GM12875 (cell line): Measurements from ENCODE around the gene SLIT3.

ENCODE experiments used
- H3K4me3 ChIP-seq: one replicate; pipeline ENCODE4 v1.5.1; 2011; ENCODE audit warnings: low read depth, low read length, control low read depth
- CTCF ChIP-seq: IDR thresholded peaks from 2 replicates; pipeline ENCODE4 v1.5.1; 2011; ENCODE audit warnings: low read depth, mild to moderate bottlenecking, control low read depth, inconsistent platforms, low read length, moderate library complexity, borderline replicate concordance; ENCODE audit not compliant: insufficient read depth

SLIT3 gene

GRCh38 chr5:168772316-168772961 lies 528.5 kb downstream of the SLIT3 start:
- no peak overlapping the region for H3K4me3 ChIP-seq
- no peak for TF ChIP-seq CTCF

- no peak overlapping the region for H3K4me3 ChIP-seq
- no peak for TF ChIP-seq CTCF
These were observed 529.3 kb downstream of the SLIT3 start for GRCh38 chr5:168771678-168772077.

GRCh38 chr5:168770996-168771395 lies 529.9 kb downstream of the SLIT3 start:
- no peak overlapping the region for H3K4me3 ChIP-seq
- TF ChIP-seq CTCF = no peak

- no peak for TF ChIP-seq CTCF
- H3K4me3 ChIP-seq = no peak overlapping the region
These were observed 530.9 kb downstream of the SLIT3 start for GRCh38 chr5:168770036-168770498.

- no peak overlapping the region for H3K4me3 ChIP-seq
- no peak for TF ChIP-seq CTCF
These were observed 532.8 kb downstream of the SLIT3 start for GRCh38 chr5:168768172-168768571.

GRCh38 chr5:168766426-168766700 lies 534.6 kb downstream of the SLIT3 start:
- H3K4me3 ChIP-seq = no peak overlapping the region
- no peak for TF ChIP-seq CTCF

- TF ChIP-seq CTCF = no peak
- H3K4me3 ChIP-seq = no peak overlapping the region
These were observed 535.2 kb downstream of the SLIT3 start for GRCh38 chr5:168765551-168766425.
